Inflammatory macrophage treated with lipopolysaccharide for 1 hour (primary cell): ENCODE results near the gene ASPG.

Experiments
- DNase-seq, 2 donors: peaks; one replicate each; pipeline ENCODE4 v3.0.0-alpha.2; 2020 to 2022

ASPG gene

DNA sequence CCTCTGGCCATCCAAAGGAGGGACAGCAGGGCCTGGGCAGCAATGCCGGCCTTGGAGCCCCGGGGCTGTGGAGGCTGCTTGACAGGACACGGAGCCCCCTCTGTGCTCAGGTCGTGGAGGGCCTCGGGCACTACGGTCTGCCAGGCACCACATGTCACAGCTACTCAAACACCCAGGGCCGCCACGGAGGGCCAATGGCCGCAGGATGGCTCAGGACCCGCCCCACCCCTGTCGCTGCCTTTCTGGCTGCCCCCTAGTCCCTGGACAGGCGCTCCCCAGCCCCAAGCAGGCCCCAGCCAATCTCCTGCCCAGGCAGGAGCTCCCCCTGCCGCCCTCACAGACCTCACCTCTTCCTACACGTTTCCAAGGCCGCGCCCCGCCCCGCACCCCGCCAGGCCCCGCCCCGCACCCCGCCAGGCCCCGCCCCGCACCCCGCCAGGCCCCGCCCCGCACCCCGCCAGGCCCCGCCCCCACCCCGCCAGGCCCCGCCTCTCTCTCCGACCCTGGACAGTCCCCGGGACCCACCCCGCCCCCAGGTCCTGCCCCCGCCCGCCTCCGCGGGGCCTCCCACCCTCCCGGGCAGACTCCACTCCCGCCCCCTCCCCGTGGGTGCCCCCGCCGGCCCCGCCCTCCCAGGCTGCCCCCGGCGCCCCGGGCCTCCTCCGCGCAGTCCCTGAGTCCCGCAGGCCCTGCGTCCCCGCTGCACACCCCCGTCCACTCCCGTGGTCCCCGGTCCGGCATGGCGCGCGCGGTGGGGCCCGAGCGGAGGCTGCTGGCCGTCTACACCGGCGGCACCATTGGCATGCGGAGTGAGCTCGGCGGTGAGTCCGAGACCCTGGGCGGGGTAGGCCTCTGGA, at the start of gene ASPG:
Gene ASPG, plus strand, starts transcription at position 669 of the 857 bp plus-strand sequence. Its CDS starts 71 bp downstream, at position 740.
- no peak for DNase-seq

DNA sequence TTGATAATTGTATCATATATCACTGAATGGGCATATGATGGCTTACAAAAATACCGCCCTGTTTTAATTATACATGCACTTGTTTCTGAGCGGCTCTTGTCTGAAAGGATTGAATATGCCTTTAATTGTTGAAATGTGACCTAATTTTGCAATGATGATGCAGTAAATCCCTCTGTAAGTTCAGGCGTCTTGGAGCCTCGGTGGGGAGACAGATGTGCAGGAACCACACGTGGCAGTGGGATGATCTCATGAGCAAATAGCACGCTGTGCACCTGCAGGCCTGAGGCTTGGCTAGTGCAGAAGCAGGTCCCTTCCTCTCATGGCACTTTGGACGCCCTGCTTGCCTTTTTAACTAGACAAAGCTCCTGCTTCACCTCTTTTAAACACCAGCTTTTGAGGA, 49.3 kb upstream of the ASPG start:
- no peak for DNase-seq

DNA sequence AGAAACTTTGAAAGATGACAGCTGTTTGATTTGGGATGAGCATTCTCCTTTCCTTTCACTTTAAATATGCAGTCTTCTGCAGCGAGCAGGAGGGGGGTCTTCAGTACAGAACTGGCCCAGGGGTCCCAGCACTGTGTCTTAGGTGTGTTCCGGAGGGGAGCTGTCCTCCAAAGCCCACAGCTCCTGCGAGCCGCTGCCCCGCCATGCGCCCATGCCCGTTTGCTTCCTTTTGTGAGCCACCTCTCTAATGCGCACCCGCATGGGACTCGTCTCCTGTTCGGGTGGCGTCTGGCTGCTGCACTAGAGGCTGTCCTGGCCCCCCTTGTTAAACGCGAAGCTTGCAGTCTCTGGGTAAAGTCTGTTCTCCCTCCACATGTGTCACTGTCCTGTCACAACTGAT, 48.4 kb upstream of the ASPG start:
- DNase-seq, result no peak

DNA sequence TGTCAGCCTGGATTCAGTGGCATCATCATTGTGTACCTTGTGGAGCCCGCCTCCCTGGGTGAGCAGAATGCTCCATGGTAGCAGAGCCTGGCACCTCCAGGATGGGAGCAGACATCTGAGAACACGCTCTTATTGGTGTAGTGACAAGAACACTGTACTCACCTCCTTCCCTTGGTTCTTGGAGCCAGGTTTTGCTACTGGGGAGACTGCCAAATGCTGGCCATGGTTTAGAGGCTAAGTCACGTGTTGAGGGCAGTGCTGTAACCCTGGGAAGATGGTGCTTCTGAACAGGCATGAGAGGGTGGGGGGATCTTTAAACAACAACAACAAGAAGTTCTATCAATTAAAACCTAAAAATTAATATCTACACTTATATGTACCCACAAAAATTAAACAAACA, 47.6 kb upstream of the ASPG start:
- no peak for DNase-seq

DNA sequence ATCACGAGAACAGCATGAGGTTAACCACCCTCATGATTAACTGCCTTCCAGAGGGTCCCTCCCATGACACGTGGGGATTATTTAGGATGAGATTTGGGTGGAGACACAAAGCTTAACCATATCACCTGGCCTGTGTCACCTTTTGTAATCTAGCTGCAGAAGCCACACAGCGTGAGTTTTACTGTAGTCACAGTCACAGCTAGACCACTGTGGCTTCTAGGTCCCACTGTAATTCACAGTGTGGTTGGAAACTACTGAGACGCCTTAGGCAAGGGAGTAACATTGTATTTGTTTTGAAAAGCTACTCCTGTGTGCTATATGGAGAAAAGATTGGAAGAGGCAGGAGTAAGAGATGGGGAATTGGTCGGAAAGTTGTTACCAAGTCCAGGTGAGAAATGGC, 46.3 kb upstream of the ASPG start:
- DNase-seq, result no peak

DNA sequence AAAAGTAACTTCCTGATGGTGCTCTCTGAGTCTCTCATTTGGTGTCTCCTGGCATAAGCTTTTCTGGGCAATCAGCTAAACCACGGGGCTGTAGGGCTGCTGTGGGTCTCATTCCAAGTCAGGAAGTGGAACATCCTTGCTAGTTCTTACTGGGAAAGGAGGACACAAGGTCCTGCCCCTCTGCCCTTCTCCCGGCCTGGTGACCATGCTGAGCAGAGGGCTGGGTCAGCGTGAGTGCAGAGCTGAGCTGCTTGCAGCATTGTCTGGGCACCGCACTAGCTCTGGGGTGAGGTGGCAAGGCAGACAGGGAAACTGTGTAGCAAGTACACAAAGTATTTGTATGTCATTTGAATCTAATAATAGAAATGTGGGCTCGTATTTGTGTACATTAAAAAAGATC, 45.0 kb upstream of the ASPG start:
- no peak for DNase-seq

DNA sequence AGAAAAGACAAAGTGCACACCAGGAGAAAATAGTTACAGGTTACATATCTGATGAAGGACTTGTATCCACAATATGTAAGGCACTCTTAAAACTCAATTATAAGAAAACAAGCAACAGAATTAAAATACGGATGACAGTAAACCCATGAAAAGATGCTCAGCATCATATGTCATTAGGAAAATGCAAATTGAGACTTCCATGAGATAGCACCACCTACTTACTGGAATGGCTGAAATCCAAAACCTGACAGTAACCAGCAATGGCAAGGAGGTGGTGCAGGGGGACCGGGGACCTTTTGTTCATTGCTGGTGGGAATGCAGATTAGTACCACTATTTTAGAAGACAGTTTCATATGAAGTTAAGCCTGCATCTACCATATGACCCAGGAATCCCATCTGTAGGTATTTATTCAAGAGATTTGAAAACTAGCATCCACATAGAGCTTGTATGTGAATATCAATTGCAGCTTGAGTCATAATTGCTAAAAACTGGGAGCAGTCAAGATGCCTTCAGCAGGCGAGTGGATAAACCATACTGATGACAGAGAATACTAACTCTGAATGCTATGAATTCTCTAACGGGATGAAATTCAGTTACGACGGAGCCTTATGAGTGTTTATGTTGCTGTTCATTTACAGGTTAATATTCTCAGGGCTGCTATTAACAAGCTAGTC, 43.9 kb upstream of the ASPG start:
- no peak for DNase-seq

DNA sequence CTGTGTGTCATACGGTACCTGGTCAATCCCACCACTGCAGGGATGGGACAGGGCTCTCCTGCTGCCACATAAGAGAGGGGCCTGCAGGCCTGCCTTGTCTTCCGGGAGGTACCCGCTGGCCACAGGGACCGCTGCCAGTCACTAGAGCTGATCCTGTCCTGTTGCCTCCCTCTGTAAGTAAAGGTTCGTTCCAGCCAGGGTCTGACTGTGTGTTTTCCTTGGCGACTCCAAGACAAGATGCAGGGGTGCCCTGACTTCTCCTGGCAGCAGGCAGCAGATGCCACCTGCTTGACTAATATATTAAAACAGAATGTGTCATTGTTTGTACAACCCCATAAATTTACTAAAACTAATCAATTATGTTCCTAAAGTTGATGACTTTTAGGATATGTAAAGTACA, 41.5 kb upstream of the ASPG start:
- DNase-seq, result no peak

DNA sequence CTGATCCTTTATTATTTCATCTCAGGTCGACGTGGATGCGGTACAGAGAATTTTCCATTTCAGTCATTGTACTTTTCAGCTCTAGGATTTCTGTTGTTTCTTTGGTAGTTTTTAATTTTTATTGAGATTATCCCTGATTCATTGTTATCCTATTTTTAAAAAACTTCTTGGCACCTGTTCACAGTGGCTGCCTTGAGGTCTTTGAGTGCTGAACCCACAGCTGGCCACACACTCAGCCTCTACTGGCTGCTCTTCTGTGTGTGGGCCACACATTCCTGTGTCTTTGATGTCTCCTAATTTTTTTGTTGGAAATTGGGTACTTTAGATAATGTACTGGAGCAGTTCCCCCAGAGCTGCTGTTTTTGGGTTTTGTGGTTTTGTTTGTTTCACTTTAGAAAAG, 37.7 kb upstream of the ASPG start:
- no peak for DNase-seq

DNA sequence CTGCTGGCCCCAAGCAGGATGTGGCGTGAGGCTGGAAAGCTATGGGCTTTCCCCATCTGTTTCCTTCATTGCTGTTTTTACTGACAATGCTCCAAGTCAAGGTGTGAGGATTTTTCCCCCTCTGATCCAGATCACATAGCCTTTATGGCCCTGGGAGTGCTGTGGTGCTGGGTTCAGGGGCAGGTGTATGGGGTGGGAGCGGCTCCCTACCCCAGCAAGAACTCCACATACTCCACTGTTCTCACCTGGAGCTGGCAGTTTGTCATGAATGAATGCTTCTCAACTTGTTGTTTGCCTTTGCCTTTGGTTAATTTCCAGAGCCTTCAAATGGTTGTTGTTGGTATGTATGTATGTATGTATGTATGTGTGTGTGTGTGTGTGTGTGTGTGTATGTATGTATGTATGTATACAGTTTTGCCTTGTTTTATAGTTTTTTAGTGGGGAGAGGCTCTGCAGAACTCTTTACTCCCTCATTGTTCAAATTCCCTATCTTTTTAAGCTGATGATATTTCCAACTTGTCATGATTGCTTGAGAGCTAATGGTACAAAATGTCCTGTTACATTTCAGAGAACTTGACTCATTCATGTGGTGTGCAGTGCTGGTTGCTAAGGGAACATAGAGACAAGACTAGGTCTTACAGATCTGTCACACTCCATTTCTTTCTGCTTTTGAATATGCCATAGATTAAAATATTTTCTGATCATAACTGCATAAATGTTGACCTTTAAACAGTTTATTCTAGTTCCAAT, 36.6 kb upstream of the ASPG start:
- DNase-seq, result no peak

DNA sequence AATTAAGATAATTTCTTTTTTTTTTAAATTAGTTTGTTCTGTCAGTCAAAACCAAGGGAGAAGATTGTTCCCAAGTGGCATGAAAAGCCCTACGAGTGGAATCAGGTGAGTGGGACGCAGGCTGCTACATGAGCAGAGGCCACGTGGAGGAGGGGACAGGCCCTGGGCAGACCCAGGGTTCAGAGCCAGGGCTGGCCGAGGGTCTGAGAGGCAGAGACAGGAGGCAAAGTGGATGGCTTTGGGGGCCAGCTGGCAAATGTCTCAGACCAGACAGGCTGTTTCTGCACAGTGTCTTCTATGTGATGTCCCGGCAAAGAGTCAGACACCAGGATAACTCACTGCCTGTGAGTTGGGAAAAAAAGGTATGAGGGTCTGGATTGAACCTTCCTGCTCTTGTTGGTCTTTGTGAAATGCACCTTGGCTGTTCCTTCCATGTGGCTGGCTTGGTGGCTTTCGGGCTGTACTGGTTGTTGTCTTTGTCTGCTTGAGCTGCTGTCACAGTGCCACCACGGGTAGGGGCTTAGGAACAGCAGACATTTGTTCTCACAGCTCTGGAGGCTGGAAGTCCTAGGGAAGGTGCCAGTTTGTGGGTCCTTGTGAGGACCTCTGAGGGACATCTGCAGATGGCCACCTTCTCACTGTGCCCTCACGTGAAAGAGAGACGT, 35.8 kb upstream of the ASPG start:
- DNase-seq, result no peak

DNA sequence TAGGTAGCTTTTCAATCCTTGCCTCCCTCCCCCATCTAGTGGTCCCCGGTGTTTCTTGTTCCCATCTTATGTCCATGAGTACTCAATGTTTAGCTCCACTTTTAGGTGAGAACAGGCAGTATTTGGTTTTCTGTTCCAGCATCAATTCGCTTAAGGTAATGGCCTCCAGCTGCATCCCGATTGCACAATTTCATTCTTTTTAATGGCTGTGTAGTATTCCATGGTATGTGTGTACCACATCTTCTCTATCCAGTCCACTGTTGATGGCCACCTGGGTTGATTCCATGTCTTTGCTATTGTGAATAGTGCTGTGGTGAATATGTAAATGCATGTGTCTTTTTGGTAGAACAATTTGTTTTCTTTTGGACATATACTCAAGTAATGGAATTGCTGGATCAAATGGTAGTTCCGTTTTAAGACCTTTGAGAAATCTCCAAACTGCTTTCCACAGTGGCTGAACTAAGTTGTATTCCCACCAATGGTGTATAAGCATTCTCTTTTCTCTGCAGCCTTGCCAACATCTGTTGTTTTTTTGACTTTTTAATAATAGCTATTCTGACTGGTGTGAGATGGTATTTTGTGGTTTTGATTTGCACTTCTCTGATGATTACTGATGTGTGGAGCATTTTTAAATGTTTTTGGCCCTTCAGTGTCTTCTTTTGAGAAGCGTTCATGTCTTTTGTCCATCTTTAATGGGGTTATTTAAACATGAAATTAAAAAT, 34.2 kb upstream of the ASPG start:
- DNase-seq, result no peak

DNA sequence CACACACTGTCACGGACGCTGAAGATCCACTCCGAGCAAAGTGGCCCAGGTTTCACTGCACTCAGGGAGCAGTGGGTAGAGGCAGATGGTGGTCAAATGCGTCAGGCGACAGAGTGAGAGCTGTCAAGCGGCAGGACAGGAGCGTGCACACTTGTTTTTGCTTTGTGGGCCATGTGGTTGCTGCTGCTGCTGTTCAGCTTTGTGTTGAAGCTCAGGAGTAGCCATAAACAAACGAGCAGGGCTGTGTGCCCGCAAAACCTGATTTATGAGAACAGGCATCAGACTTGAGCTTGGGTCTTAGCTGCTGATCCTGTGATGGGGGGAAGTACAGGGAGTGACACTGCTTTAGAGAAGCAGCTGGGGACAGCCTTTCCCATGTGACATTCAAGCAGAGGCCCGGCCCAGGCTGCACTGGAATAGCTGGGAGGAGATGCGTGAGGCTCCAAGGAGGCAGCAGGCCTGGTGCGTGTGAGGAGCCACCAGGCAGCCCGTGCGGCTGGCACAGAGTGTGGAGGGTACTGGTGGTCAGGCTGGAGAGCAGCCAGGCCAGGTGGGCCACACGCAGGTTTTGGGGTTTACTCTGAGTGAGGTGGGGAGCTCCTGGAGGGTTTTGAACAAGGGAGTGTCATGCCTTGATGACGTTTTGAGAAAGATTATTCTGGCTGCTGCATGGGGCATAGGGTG, 31.1 kb upstream of the ASPG start:
- DNase-seq, result no peak

DNA sequence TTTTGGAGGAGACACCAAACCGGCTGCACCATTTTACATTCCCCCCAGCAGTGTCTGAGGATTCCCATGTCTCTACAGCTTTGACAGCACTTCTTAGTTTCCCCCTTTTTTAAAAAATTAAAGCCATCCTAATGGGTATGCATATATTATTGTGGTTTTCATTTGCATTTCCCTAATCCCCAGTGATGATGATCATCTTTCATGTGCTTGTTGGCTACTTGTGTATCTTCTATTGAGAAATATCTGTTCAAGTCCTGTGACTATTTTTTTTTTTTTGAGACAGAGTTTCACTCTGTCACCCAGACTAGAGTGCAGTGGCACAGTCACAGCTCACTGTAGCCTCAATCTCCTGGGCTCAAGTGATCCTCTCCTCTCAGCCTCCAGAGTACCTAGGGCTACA, 23.2 kb upstream of the ASPG start:
- DNase-seq, result peak in 1 of 2 donors; percentile 53

DNA sequence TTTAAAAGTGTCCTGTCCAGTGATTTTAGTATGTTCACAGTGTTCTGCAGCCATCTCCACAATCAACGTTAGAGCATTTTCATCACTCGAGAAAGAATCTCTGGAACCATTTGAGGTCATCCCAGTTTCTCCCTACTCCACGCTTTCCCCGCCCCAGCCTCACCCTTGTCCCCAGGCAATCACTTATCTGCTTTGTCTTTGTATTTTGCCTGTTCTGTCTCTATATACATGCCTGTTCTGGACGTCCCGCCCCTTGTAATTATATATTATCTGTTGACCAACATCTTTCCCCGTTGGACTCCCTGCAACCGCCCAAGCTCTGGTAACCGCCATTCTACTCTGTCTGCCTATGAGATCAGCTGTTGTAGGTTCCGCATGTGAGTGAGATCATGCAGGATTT, 21.5 kb upstream of the ASPG start:
- DNase-seq, result no peak

DNA sequence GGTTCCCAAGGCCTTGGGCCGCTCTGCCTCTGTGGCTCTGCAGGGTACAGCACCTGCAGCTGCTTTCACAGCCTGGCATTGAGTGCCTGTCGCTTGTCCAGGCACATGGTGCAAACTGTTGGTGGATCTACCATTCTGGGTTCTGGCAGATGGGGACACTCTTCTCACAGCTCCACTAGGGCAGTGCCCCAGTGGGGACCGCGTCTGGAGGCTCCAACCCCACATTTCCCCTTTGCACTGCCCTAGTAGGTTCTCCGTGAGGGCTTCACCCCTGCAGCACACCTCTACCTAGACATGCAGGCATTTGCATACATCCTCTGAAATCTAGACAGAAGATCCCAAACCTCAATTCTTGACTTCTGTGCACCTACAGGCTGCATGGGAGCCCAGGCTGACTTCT, 19.2 kb upstream of the ASPG start:
- DNase-seq, result no peak

DNA sequence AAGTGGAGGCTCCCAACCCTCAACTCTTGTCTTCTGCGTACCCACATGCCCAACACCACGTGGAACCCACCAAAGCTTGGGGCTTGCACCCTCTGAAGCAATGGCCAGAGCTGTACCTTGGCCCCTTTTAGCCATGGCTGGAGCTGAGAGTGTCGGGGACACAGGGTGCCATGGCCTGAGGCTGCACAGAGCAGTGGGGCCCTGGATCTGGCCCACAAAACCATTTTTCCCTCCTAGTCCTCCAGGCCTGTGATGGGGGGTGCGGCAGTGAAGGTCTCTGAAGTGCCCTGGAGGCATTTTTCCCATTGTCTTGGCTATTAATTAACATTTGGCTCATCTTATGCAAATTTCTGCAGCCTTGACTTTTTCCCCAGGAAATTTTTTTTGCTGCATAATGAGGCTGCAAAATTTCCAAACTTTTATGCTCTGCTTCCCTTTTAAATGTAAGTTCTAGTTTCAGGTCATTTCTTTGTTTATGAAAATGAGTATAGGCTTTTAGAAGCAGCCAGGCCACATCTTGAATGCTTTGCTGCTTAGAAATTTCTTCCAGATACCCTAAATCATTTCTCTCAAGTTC, 18.7 kb upstream of the ASPG start:
- peak; percentile 54 to 64 for DNase-seq

DNA sequence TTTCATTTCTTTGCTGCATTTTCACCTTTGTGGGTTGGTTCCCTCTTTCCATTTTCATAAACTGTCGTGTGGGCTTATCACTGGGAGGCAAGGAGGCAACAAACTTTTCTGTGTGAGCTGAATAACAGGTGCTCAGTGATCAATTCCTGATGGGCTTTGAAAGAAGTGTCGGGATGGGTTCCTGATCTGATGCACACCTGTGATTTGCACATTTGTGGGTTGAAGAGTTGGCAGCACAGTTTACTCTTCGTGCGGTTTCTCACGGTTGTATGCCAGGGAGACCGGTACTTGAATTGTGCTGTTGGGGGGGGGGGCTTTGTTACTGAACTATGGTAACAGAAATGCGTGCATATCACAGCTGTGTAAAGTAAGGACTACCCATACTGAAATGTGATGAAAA, 16.0 kb upstream of the ASPG start:
- DNase-seq, result no peak

DNA sequence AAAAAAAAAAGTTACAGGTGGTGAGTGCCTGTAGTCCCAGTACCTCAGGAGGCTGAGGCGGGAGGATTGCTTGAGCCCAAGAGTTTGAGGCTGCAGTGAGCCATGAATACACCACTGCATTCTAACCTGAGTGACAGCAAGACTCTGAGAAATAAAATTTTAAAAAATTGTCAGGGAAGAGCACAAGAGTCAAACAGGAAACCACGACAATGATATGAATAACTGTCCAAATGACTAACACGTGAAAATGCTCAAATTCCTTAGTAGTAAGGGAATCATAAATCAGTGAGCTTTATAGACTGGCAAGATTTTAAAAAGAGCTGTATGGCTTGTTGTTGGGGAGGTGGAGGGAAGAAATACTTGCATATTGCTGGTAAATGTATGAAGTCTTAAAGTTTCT, 12.9 kb upstream of the ASPG start:
- no peak for DNase-seq

DNA sequence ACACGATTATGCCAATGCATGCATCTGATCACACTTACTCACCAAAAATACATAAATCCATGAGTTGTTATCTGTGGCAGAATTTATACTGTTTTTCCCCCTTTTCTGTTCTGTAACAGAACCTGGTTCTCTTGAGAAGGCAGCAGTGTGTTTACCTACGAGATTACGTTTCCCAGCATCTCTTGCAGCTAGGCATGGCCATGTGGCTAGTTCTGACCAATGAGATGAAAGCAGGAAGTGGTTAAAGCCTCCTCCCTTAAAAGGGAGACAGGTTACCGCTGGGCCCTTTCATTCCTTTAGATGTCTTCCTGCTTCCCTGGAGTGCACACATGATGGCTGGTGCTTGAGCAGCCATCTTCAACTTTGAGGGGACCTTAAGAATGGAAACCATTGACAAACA, 11.7 kb upstream of the ASPG start:
- DNase-seq, result no peak

DNA sequence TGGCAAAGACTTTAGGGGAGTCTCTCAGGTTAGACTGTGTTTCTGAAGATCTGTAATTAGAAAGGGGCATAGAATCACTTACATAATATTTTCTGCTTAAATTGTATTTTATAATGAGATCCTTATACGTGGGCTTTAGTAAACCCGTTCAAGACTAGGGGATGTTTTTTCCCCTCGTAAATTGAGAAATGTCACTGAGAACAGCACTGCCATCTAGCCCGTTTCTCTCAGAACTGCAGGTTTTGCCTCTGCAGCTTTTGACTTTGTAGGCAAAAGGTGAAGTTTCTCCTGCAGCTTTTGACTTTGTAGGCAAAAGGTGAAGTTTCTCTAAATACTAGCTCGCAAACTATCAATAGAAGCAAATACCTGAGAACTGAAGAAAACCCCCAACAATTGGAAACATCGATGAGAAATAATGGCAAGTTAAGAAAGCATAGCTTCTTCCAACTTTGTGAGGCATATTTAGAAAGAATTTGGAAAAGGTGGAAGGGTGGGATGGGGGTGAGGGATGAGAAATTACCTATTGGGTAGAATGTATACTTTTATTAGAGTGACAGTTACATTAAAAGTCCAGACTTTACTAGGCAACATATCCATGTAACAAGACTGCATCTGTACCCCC, 9.9 kb upstream of the ASPG start:
- no peak for DNase-seq
